Smooth muscle cell (in vitro differentiated cells): ENCODE results near the gene CAPZA1. TPM values are rescaled to one million over a fixed set of nuclear protein-coding genes. Genes with fewer than 3 reads are reported as not detected.
A peak's percentile ranks its signal among the peaks of the same experiment; 100 is the strongest.

ENCODE experiments used
- DNase-seq: peaks from one replicate; lab custom pipeline; 2025; ENCODE audit not compliant: unreplicated experiment; lab: John Stamatoyannopoulos, UW
- H2AFZ ChIP-seq: fragments of 200-600 bp; sonication (generic); 2 replicates; pipeline ENCODE4 v1.6.0; 2016; ENCODE audit warnings: antibody characterized with exemption, low read depth, mild to moderate bottlenecking
- H3F3A ChIP-seq: fragments of 200-600 bp; sonication (generic); 2 replicates; pipeline ENCODE4 v1.6.0; 2017; ENCODE audit warnings: antibody characterized with exemption, low read depth
- H3K27ac ChIP-seq: fragments of 200-600 bp; sonication (generic); 2 replicates; pipeline ENCODE4 v1.5.1; 2016; ENCODE audit warnings: low read depth, mild to moderate bottlenecking
- H3K27me3 ChIP-seq: fragments of 200-600 bp; sonication (generic); 2 replicates; pipeline ENCODE4 v1.6.1; 2016; ENCODE audit warnings: low read depth, mild to moderate bottlenecking
- H3K36me3 ChIP-seq: fragments of 200-600 bp; sonication (generic); 2 replicates; pipeline ENCODE4 v1.5.1; 2016; ENCODE audit warnings: low read depth
- H3K4me1 ChIP-seq: fragments of 200-600 bp; sonication (generic); 2 replicates; pipeline ENCODE4 v1.5.1; 2016; ENCODE audit warnings: low read depth
- H3K4me2 ChIP-seq: fragments of 200-600 bp; sonication (generic); 2 replicates; pipeline ENCODE4 v1.6.0; 2016; ENCODE audit warnings: mild to moderate bottlenecking
- H3K4me3 ChIP-seq: fragments of 200-600 bp; sonication (generic); 2 replicates; pipeline ENCODE4 v1.5.1; 2016; ENCODE audit warnings: mild to moderate bottlenecking
- H3K79me2 ChIP-seq: fragments of 200-600 bp; sonication (generic); 2 replicates; pipeline ENCODE4 v1.6.0; 2016; ENCODE audit warnings: low read depth, mild to moderate bottlenecking
- H3K9ac ChIP-seq: fragments of 200-600 bp; sonication (generic); 2 replicates; pipeline ENCODE4 v1.6.0; 2016; ENCODE audit warnings: low read depth
- H3K9me3 ChIP-seq: fragments of 200-600 bp; sonication (generic); replicated peaks from 2 replicates; pipeline ENCODE4 v1.5.1; 2016; ENCODE audit warnings: low read depth
- H4K20me1 ChIP-seq: fragments of 200-600 bp; sonication (generic); 2 replicates; pipeline ENCODE4 v1.6.0; 2016; ENCODE audit warnings: low read depth
- WGBS: methylation state at CpG from one replicate; pipeline ENCODE4 v1.1.7; 2016; ENCODE audit warnings: low lambda C conversion rate; 5-methylcytosine and 5-hydroxymethylcytosine counted together
- polyA plus RNA-seq: library from polyadenylated mRNA; unstranded; fragments of >200 nt; fragmentation: Nextera tagmentation; extraction: Ambion mirVana; gene quantifications from 2 replicates; pipeline ENCODE4 v1.2.1, GENCODE V29; 2016
- total RNA-seq: library from RNA; depleted of rRNA; stranded (reverse); fragments of >200 nt; gene quantifications from 2 replicates; pipeline ENCODE4 v1.2.3, GENCODE V29; 2014
- TF ChIP-seq, protein P1 (sequence below): fragments of 200-600 bp; sonication (generic); IDR thresholded peaks from 2 replicates; pipeline ENCODE4 v1.5.1; 2017; ENCODE audit warnings: borderline replicate concordance, mild to moderate bottlenecking, antibody characterized with exemption; ENCODE audit not compliant: insufficient read depth, poor library complexity, severe bottlenecking

CAPZA1 gene
- total and polyA plus RNA-seq, 2 experiments from 2014 or later = 100 to 264 TPM

DNA sequence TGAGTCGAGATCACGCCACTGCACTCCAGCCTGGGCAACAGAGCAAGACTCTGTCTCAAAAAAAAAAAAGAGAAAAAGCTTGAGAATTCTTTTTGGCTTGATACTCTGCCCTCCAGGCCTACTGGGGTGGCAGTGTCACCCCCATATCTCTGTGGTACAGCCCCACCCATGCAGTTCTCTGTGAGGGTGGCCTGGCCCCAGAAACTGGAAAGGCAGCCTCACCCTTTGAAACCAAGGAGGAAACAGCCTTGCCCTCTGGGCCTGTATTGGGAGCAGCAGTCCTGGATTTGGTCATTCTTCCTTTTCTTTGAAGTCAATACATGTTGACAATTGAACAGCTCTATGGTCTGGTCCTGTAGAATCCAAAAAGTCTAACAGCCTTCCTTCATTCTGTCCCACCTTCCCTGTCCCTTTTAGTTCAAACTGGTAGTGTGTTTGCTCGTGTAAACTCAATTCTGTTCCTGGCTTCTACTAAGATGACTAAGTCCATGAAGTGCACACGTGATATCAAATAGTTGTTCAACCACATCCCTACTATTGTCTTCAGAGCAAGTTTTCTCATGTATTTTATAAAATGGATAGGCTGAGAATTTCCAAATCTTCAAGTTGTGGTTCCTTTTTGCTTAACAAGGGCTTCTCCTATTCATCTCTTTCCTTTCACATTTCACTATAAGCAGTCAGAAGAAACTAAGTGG is 13.9 kb upstream of the CAPZA1 start:
- H4K20me1 ChIP-seq = no peaks in the 10 kb centered on the region
- DNase-seq = no peak
- H3K4me2 ChIP-seq = no peak overlapping the region
- H3K4me3 ChIP-seq = no peak overlapping the region
- no peaks in the 10 kb centered on the region for H3K4me1 ChIP-seq
- H2AFZ ChIP-seq = no peak overlapping the region
- no peak overlapping the region for H3K9ac ChIP-seq
- no peaks in the 10 kb centered on the region for H3F3A ChIP-seq
- peak overlapping the region; percentile 18 for H3K27ac ChIP-seq
- 85% methylated on average over 4 of the region's 4 CpGs for WGBS
- TF ChIP-seq, protein P1, sequence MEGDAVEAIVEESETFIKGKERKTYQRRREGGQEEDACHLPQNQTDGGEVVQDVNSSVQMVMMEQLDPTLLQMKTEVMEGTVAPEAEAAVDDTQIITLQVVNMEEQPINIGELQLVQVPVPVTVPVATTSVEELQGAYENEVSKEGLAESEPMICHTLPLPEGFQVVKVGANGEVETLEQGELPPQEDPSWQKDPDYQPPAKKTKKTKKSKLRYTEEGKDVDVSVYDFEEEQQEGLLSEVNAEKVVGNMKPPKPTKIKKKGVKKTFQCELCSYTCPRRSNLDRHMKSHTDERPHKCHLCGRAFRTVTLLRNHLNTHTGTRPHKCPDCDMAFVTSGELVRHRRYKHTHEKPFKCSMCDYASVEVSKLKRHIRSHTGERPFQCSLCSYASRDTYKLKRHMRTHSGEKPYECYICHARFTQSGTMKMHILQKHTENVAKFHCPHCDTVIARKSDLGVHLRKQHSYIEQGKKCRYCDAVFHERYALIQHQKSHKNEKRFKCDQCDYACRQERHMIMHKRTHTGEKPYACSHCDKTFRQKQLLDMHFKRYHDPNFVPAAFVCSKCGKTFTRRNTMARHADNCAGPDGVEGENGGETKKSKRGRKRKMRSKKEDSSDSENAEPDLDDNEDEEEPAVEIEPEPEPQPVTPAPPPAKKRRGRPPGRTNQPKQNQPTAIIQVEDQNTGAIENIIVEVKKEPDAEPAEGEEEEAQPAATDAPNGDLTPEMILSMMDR = no peak
- peaks cover 4% of the 10 kb centered on the region for H3K36me3 ChIP-seq
- H3K79me2 ChIP-seq = no peaks in the 10 kb centered on the region
- no peaks in the 10 kb centered on the region for H3K27me3 ChIP-seq
- no peaks in the 10 kb centered on the region for H3K9me3 ChIP-seq

GRCh38 chr1:112614460-112615065 is 5.1 kb upstream of the CAPZA1 start:
- Histone ChIP-seq H3K27me3 (no peaks in the 10 kb centered on the region), H3K27ac (no peak overlapping the region), H3K36me3 (no peaks in the 10 kb centered on the region), H3K9ac (no peak overlapping the region), H3K4me1 (peaks cover 6% of the 10 kb centered on the region), H3F3A (peaks cover 4% of the 10 kb centered on the region), H3K4me3 (no peak overlapping the region), H3K9me3 (no peaks in the 10 kb centered on the region), H3K79me2 (peaks cover 35% of the 10 kb centered on the region), H4K20me1 (peaks cover 5% of the 10 kb centered on the region), H2AFZ (no peak overlapping the region), H3K4me2 (no peak overlapping the region)
- DNase-seq = no peak
- TF ChIP-seq, protein P1 = peak; percentile 57
- WGBS = 84% methylated on average over 6 of the region's 6 CpGs

GRCh38 chr1:112618114-112618720 is 1.4 kb upstream of the CAPZA1 start:
- Histone ChIP-seq H3K4me2 (peak overlapping the region; percentile 94), H3K9me3 (no peaks in the 10 kb centered on the region), H3K36me3 (no peaks in the 10 kb centered on the region), H3K9ac (peak overlapping the region; percentile 96), H3F3A (peaks cover 4% of the 10 kb centered on the region), H3K4me3 (peak overlapping the region; percentile 89), H4K20me1 (peaks cover 30% of the 10 kb centered on the region), H2AFZ (peak overlapping the region; percentile 73), H3K79me2 (peaks cover 72% of the 10 kb centered on the region), H3K27ac (peak overlapping the region; percentile 96), H3K27me3 (no peaks in the 10 kb centered on the region), H3K4me1 (peaks cover 18% of the 10 kb centered on the region)
- TF ChIP-seq, protein P1 = no peak
- DNase-seq = no peak
- 1% methylated on average over 12 of the region's 12 CpGs for WGBS
